Ectodermal cell (in vitro differentiated cells): Measurements from ENCODE around the gene CELF2.

ENCODE experiments used
- H3K27ac ChIP-seq: 2 replicates; pipeline ENCODE4 v1.7.0; 2013; ENCODE audit warnings: mild to moderate bottlenecking, low read depth, low read length; ENCODE audit not compliant: insufficient read depth, poor library complexity, severe bottlenecking
- H3K27me3 ChIP-seq: 2 replicates; pipeline ENCODE4 v1.7.0; 2013; ENCODE audit warnings: mild to moderate bottlenecking, low read length; ENCODE audit not compliant: insufficient read depth, control insufficient read depth, poor library complexity, severe bottlenecking
- H3K36me3 ChIP-seq: one replicate; pipeline ENCODE4 v1.7.0; 2013; ENCODE audit warnings: low read length; ENCODE audit not compliant: control insufficient read depth, insufficient read depth
- H3K4me1 ChIP-seq: one replicate; pipeline ENCODE4 v1.7.0; 2013; ENCODE audit warnings: low read length; ENCODE audit not compliant: control insufficient read depth, insufficient read depth
- H3K4me3 ChIP-seq: 2 replicates; pipeline ENCODE4 v1.7.0; 2013; ENCODE audit warnings: low read depth, low read length, control low read depth; ENCODE audit not compliant: insufficient read depth
- H3K9me3 ChIP-seq: 2 replicates; pipeline ENCODE4 v1.7.0; 2013; ENCODE audit warnings: mild to moderate bottlenecking, low read length, moderate library complexity; ENCODE audit not compliant: control insufficient read depth
- WGBS, 2 experiments: methylation state at CpG; one replicate each; pipeline ENCODE4 v1.1.7; 2013; ENCODE audit warnings: missing lambda C conversion rate in 2 of 2; 5-methylcytosine and 5-hydroxymethylcytosine counted together

The CELF2 gene

GRCh38 chr10:11165591-11166543 is 148.2 kb downstream of the CELF2 start:
- WGBS, 2 experiments: 4 to 5% methylated on average over 44 of the region's 44 CpGs
- Histone ChIP-seq H3K9me3 (no peaks in the 10 kb centered on the region), H3K27me3 (no peaks in the 10 kb centered on the region), H3K4me1 (peaks cover 25% of the 10 kb centered on the region), H3K4me3 (peak overlapping the region; percentile 74), H3K36me3 (no peaks in the 10 kb centered on the region), H3K27ac (peak overlapping the region; percentile 44)

- H3K36me3 ChIP-seq: no peaks in the 10 kb centered on the region
- peaks cover 25% of the 10 kb centered on the region for H3K4me1 ChIP-seq
- no peak overlapping the region for H3K27ac ChIP-seq
- no peaks in the 10 kb centered on the region for H3K27me3 ChIP-seq
- no peaks in the 10 kb centered on the region for H3K9me3 ChIP-seq
- H3K4me3 ChIP-seq: peak overlapping the region; percentile 74
- WGBS, 2 experiments: 88 to 92% methylated on average over 5 of the region's 5 CpGs
These were observed 148.9 kb downstream of the CELF2 start for GRCh38 chr10:11166550-11166949.

- Histone ChIP-seq H3K27me3 (no peaks in the 10 kb centered on the region), H3K4me3 (no peak overlapping the region), H3K4me1 (peaks cover 25% of the 10 kb centered on the region), H3K27ac (no peak overlapping the region), H3K36me3 (no peaks in the 10 kb centered on the region), H3K9me3 (no peaks in the 10 kb centered on the region)
- 92 to 96% methylated on average over 7 of the region's 7 CpGs for WGBS, 2 experiments
These were observed 149.7 kb downstream of the CELF2 start for GRCh38 chr10:11167233-11167966.

- no peaks in the 10 kb centered on the region for H3K9me3 ChIP-seq
- no peak overlapping the region for H3K4me3 ChIP-seq
- H3K36me3 ChIP-seq: no peaks in the 10 kb centered on the region
- WGBS, 2 experiments: 84 to 85% methylated on average over 6 of the region's 6 CpGs
- peaks cover 16% of the 10 kb centered on the region for H3K4me1 ChIP-seq
- no peaks in the 10 kb centered on the region for H3K27me3 ChIP-seq
- H3K27ac ChIP-seq: no peak overlapping the region
These were observed 150.9 kb downstream of the CELF2 start for GRCh38 chr10:11168423-11169090.

- 98 to 99% methylated on average over 2 of the region's 2 CpGs for WGBS, 2 experiments
- H3K4me1 ChIP-seq: peaks cover 6% of the 10 kb centered on the region
These were observed 152.3 kb downstream of the CELF2 start for GRCh38 chr10:11169976-11170375.

GRCh38 chr10:11170574-11170973 is 152.9 kb downstream of the CELF2 start:
- Histone ChIP-seq H3K27me3 (no peaks in the 10 kb centered on the region), H3K4me3 (no peak overlapping the region), H3K9me3 (no peaks in the 10 kb centered on the region), H3K27ac (no peak overlapping the region), H3K36me3 (no peaks in the 10 kb centered on the region), H3K4me1 (peaks cover 6% of the 10 kb centered on the region)
- WGBS, 2 experiments: 96 to 98% methylated on average over 8 of the region's 8 CpGs

More at GRCh38 chr10:11169976-11170375, 152.3 kb downstream of the CELF2 start:
- no peaks in the 10 kb centered on the region for H3K27me3 ChIP-seq
- H3K36me3 ChIP-seq: no peaks in the 10 kb centered on the region
- H3K4me3 ChIP-seq: no peak overlapping the region
- no peak overlapping the region for H3K27ac ChIP-seq
- H3K9me3 ChIP-seq: no peaks in the 10 kb centered on the region

- H3K4me1 ChIP-seq: peaks cover 6% of the 10 kb centered on the region
- no peaks in the 10 kb centered on the region for H3K27me3 ChIP-seq
- H3K27ac ChIP-seq: no peak overlapping the region
- no peak overlapping the region for H3K4me3 ChIP-seq
- WGBS, 2 experiments: 80 to 90% methylated on average over 8 of the region's 8 CpGs
- H3K9me3 ChIP-seq: no peaks in the 10 kb centered on the region
- H3K36me3 ChIP-seq: peaks cover 2% of the 10 kb centered on the region
These were observed 153.6 kb downstream of the CELF2 start for GRCh38 chr10:11170993-11171851.

- H3K27ac ChIP-seq: no peak overlapping the region
- no peaks in the 10 kb centered on the region for H3K9me3 ChIP-seq
- H3K4me1 ChIP-seq: no peaks in the 10 kb centered on the region
- H3K27me3 ChIP-seq: no peaks in the 10 kb centered on the region
- H3K4me3 ChIP-seq: no peak overlapping the region
- peaks cover 3% of the 10 kb centered on the region for H3K36me3 ChIP-seq
- 90 to 96% methylated on average over 5 of the region's 5 CpGs for WGBS, 2 experiments
These were observed 155.4 kb downstream of the CELF2 start for GRCh38 chr10:11173042-11173441.

GRCh38 chr10:11175823-11176243 is 158.2 kb downstream of the CELF2 start:
- Histone ChIP-seq H3K4me3 (no peak overlapping the region), H3K9me3 (no peaks in the 10 kb centered on the region), H3K36me3 (peaks cover 3% of the 10 kb centered on the region), H3K27me3 (no peaks in the 10 kb centered on the region), H3K4me1 (no peaks in the 10 kb centered on the region), H3K27ac (no peak overlapping the region)
- WGBS, 2 experiments: 95% methylated on average over 11 of the region's 11 CpGs
